SKM-1 treated with dmso at 0.1 percent for 144 hours (cell line): ENCODE measurements around the gene AGRP.

Experiments used
- DNase-seq: peaks from one replicate; lab custom pipeline; 2025; ENCODE audit not compliant: unreplicated experiment; lab: John Stamatoyannopoulos, UW

The AGRP gene

DNA sequence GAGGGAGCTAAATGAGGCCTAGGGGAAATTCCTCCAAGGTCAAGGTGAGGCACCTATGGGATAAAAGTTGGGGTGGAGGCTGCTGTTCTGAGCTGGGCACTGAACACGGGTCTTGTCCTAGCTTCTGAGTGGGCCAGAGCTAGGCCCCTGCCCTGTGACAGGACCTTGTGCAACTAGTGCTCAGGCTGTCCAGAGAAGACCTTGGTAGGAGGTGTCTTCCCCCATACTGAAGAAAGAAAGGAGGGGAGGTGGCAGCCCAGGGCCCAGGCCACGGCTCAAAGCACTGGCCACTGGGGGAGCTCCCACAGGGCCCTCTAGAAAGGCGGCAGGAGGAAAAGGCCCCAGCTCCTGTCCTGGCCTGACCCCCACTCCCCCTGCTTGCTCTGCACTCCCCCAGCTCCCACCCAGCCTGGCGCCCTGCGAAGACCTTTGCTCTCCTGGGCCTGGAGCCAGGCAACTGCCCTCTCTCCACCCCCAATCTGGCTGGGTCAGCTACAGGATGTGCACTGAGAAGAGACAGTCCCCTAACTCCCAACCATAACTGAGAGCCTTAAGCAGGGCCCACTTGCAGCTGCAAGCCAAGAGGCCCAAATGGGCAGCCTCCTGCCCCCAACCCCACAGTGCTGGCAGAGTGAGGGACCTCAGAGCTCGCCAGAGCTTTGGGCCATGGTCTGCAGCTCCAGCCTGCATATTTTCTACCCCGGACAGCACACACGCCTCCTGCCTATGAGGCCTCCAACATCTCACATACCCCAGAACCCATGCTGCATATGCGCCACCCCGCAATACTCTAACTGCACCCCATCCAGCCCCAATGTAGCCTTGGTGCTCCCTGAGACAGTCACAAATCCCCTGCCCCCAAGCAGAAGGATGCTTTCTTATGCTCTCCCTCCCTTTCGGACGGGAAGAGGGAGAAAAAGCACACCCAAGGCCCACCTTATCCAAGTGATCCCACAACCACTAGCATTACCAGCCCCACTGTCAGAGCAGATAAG lies 37.1 kb downstream of the AGRP start:
- no peak for DNase-seq

DNA sequence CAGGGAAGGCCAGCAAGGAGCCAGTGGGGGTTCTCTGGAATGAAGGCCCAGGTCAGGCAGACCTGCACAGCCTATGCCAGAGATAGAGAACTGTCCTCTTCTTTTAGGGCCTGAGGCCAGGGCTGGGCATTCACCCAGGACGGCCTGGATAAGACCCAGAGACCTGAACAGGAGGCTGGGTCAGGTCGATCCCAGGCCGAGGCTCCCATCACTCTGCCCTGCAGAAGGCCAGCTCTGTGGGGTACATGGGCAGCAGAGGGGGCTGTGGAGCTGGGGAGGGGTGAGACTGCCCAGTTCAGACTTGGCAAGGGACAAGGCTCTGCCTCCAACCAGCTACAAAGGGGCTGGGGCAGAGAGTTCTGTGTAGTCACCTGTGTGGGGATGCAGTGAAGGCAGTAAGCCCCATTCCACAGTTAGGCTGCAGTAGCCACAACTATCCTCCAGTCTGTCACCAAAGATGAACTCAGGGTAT lies 37.9 kb downstream of the AGRP start:
- no peak for DNase-seq

DNA sequence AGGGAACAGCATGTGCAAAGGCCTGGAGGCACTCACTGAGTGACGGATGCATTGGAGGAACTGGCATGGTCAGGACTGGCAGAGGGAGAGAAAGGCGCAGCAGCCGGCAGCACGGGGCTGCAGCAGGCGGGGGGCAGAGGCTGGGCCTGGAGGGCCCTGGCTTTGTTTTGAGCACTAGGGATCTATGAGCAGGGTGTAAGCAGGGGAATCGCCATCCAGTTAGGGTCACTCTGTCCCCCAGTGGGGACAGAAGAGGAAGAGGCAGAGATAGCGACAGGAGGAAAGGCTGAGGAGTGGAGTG lies 38.3 kb downstream of the AGRP start:
- no peak for DNase-seq

DNA sequence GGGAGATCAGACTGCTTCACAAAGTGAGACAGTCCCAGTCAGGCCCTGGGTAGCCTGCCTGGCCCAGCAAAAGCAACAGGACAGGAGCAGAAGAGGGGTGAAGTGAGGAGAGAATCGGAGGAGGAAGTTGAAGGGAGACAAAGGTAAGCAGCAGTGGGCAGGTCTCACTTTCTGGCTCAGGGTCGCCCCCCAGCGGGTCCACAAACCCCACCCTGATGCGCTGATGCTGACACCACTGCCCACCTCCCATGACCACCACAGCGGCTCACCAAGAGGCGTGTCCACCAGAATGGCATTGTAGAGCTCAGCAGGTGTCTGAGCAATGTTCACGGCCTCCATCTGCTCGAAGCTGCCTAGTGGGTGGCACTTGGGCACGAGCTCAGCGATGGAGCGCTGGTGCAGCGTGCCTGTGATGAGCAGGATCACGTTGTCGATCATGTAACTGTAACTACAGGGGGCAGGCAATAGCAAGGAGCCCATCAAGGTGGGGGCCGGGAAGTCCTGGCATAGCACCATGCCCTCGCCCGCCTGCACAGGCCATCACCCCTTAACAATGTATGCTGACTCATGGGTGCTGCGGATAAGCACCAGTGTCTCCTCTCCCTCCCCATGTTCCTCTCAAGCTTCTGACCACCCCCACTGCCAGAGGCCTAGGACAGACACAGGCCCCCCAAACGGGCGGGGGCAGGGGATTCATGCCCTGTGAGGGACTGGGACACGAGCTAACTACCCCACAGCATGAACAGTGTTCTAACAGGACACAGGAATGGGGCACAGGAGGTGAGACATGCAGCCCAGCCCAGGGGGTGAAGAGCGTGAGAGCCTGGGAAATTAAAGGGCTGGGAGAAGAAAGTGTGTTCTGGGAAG lies 38.9 kb downstream of the AGRP start:
- no peak for DNase-seq

DNA sequence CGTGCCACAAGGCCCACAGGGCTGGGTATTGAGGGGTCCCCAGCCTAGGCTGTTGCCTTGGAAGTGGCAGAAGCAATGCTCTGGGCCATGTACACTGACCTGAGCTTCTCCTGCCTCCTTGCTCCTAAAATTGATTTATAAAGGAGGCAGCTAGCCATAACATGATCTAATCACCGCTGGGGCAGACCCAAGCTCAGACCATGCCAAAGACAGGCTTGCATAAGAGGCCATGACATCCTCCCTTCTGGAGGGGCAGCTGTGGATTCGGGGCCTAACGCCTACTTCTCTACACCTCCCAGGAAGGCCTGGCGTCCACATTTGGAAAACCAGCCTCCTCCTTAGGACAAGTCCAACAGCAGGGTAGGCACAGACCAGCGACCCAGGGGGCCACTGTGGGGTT lies 40.1 kb downstream of the AGRP start:
- DNase-seq: no peak

DNA sequence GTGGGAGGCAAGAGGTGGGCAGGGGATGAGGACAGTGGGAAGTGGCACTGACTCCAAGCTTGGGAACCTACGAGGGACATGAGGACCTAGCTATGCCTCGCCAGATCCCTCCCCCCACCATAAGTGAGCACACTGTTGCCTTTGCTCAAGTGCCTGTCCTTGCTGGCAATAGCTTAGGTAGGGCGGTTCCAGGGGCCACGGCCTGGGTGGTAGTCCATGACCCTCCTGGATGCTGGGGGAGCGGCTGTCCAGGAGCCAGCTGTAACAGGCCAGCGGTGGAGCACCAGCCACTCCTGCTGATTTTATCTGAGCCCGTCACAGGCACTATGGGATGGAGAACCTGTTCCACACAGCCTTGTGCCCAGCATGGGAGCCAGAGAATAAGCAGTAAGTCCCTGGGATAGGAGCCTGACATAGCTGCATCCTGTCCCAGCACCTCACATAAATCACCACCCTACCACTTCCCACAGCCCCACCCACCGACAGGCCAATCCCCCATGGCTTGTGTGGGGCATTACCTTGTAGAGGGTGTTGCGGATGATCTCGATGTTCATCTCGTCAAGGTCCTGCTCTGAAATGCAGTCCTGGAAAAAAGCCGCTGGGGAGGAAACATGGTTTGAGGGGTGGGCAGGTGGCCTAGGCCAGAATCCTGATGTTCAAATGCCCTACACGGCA lies 40.6 kb downstream of the AGRP start:
- DNase-seq: no peak

DNA sequence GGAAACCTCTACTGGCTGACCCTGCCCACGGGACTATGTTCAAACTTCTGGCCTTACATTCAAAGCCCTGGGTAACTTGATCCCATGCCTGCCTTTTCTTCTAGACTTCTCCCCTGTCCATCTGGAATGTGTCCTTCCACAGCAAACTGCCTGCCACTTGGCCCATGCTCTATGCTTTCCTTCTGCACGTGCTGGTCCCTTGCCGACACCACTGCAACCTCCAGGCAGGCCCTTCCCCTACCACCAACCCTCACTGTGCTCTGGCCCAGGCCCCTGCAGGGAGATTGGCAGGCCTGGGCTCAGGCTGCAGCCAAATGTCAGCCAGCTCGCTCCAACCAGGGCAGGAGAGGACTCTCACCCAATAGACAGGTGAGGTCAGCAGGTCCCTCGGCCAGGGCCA lies 41.4 kb downstream of the AGRP start:
- DNase-seq: no peak

DNA sequence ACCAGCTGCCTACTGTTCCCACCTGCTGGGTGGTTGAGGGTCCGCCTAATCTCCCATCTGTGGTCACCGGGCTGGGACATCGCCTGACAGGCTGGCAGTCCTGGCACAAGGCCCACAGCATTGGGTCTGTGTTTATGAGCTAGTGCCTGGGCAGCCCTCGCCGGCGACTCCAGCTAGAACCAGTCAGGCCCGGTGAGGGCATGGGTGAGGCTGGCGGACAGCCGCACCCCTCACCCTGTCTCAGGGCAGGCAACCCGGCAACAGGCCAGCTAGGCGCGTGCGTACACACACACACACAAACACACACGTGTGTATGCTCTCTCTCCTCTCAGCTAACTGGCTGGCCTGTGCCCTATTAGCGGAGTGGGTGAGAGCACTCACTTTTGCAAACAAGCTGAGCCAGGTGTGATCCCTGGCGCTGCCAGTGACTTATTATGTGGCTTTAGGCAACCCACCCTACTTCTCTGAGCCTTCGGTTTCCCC lies 42.0 kb downstream of the AGRP start:
- DNase-seq: no peak

DNA sequence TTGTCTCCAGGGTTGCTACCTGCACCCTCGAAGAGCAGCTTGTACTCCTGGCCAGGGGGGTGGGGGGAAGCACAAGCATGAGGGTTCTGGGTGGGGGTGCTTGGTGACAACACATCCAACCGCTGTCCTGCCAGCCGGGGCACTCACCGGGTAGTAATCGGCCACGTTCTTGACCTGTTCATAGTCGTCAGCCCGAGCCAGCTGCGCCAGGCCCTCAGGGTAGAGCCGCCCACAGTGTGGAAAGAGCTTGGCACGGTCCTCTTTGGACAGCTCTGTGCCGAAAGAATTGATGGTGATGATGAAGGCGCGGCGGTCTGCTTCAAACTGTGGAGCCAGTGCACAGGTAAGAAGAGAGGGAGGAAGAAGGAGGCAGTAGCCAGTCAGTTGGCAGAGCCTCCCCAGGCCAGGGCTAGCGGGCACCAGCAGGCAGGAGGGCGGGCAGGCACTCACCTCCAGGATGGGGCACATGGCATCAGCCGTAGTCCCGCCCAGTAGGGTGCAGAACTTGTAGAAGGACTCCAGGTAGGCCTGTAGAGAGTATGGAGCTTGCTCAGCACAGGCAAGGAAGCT lies 44.4 kb downstream of the AGRP start:
- DNase-seq: no peak

DNA sequence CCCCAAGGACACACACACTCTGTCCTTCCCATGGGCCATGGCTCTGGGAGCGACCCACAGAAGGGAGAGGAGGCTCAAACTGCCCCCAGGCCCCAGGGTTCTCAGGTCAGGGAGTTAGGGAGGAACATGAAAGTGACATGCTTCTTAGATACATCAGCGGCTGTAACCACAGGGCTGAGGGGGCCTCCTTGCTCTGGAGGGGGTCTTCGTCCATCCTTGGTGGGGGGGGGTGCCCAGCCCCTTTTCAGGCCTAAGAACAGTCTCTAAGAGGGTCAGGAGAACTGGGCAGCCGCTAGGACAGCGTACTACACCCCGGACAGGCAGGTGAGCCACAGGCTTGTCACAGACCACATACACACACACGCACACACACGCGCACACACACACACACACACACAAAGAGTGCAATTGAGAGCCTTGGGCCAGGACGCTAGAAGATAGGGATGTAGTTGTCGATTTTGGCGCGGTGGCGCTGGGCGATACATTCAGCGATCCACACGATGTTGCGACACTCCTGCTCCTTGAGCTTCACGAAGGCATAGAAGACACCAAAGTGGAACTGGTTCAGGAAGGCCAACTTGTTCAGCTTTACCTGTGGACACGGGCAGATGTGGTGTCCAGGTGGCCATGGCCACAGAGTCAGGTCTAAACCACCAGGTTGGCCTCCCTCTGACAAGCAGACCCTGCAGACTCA lies 45.1 kb downstream of the AGRP start:
- DNase-seq: no peak

DNA sequence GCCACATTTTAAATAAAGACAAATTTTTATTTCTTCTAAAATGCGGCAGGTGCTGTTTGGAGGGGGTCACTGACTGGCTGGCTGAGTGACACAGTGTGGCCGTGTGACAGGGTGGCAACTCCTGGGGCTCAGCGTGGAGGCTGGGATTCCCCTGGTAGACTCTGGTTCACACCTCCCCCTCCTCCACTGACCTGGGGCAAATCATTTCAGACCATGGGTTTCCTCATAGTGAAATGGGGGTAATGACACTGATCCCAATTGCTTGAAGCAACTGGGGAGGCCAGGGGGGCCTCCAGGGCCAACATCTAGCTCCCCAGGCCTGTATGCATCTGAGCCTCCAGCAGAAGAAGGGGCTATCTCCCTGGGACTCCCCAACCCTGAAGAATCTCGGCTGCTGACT lies 45.8 kb downstream of the AGRP start:
- no peak for DNase-seq

DNA sequence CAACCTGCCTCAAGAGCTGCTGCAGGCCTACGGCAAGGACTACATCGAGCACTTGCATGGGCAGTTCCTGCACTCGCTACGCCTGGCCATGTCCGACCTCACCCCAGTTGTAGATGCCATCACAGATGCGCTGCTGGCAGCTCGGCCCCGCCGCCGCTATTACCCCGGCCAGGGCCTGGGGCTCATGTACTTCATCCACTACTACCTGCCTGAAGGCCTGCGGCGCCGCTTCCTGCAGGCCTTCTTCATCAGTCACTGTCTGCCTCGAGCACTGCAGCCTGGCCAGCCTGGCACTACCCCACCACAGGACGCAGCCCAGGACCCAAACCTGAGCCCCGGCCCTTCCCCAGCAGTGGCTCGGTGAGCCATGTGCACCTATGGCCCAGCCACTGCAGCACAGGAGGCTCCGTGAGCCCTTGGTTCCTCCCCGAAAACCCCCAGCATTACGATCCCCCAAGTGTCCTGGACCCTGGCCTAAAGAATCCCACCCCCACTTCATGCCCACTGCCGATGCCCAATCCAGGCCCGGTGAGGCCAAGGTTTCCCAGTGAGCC lies 46.6 kb downstream of the AGRP start:
- DNase-seq: no peak

DNA sequence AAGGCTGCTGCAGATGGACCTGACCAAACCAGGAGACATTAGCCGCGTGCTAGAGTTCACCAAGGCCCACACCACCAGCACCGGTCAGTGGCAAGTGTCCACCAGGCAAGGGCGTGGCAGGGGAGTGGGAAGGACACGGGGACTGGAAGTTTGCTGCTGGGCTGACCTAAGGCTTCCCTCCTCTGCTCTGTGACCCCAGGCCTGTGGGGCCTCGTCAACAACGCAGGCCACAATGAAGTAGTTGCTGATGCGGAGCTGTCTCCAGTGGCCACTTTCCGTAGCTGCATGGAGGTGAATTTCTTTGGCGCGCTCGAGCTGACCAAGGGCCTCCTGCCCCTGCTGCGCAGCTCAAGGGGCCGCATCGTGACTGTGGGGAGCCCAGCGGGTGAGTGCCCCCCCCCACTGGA lies 47.6 kb downstream of the AGRP start:
- no peak for DNase-seq

DNA sequence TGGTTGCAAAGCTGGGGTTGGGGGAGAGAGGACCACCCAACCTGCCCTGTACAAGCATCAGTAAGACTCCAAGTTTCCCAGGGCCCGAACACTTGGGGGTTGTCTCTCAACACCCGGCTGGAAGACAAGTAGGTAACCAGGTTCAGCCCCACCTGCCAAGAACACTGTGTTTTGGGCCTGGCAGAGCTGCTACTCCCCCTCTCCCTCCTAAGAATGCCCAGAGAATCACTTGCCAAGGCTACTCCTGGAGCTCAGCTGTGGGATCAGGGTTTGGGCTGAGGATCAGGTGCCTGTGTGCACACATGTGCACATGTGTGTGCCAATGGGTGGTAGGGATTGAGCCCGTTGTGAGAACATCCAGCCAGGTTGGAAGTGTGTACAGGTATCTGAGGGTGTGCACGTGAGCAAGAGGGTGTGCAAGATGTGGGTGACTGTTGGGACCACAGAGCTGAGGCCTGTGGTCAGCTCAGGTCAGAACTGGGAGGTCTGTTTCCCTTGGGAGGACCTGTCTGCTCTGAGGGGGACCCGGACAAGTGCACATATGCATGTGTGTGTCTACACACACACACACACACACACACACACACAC lies 50.1 kb downstream of the AGRP start:
- DNase-seq: no peak
